NCI-H526 (cell line): ENCODE data around the gene METTL16.
"Not testable (repeated sequence)": the region's sequence is repeated elsewhere in the genome, so short reads cannot be mapped to it uniquely, and the experiment has no call there.

Experiments used
- DNase-seq, 2 experiments: peaks; one replicate each; lab custom pipeline; 2025; lab: John Stamatoyannopoulos, UW

Gene METTL16

DNA sequence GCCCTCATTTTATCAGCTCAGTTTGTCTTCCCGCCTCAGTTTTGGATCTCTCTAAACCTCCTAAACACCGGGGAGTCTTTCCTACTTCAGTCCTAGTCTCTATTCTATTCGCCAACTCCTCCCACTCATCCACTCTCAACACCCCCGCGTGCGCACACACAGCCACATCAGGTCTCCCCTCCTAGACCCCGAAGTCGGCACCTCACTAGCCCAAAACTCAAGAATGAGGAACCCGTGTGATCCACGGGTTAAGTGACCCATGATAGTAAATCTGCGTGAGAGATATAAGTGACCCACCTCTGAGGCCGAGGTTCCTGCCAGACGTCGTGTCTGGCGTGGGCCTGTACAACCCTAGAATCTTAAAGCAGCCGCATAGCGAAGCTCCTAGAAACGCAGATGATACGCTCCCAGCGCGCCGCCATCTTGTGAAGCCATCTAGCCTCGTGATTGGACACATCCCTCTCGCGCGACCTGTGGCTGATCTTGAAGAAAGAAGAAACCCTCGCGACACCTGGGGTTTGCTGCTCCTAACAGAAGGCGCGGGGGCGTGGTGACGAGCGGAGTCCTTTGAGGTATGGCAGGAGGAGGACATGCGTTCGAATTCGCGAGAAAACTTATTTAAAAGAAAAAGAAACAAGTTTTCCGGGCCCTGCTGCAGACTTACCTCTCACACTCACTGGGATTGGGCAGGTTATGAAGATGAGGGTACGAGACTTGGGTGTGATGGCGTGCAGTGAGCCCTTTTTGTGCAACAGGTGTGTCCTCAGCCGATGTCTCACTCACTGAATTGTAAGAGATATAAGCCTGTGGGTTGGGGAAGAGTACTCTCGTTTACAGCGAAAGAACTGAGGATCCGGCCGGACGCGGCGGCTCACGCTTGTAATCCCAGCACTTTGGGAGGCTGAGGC lies at the start of gene METTL16:
Gene METTL16, minus strand, starts transcription at position 427 of the 908 bp plus-strand sequence. CDS start 9,557 bp downstream, outside the sequence.
- DNase-seq: peak; percentile 97 to 98

GRCh38 chr17:2560658-2561057 lies 49.0 kb upstream of the METTL16 start:
- DNase-seq: no peak

DNA sequence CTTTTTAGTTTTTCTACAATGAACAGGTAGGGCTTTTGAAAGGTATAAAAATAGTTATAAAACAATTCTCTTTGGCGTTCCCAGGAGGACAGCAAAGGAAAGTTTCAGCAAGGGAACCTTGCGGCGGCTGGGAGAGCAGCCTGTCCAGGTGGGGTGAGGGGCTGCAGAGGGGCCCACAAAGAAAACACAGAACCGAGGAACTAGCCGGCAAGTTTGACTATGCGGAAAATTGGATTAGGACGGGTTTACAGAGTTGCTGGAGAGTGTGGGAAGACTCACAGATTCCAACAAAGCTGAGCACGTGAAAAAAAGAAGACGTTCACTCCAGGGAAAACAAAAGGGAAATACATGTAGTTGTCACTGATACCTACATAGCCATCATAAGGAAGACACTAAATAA lies 40.2 kb upstream of the METTL16 start:
- DNase-seq: no peak

GRCh38 chr17:2551493-2551892 lies 39.8 kb upstream of the METTL16 start:
- DNase-seq: no peak

DNA sequence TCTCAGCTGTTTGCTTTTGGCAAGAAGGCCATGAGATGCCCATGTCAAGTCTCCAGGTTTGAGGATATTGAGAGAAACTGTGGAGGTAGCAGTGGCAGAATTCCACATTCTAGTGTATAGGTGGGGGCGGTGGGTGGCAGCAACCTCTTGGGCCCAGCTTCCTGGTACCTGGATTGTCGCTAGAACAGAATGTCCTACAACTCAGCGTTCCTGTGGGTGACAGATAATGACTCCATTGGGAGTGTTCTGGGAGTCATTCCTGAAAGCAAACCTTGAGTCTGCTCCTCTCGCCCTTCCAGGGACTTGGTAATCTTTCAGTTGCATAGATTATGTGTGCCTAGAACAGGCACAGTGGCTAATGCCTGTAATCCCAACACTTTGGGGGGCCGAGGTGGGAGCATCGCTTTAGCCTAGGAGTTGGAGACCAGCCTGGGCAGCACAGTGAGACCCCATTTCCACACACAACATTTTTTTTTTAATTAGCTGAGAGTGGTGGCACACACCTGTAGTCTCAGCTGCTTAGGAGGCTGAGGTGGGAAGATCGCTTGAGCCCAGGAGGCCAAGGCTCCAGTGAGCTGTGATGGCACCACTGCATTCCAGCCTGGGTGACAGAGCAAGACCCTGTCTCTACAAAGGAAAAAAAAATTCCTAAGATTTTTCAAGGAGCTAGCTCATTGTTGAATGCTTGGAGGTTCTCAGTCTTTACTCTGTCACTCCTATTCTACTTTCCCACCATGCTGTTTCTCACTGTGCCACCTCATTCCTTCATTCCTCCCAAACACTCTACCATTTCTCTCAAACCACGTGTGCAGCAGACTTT lies 37.9 kb upstream of the METTL16 start:
- DNase-seq: no peak

DNA sequence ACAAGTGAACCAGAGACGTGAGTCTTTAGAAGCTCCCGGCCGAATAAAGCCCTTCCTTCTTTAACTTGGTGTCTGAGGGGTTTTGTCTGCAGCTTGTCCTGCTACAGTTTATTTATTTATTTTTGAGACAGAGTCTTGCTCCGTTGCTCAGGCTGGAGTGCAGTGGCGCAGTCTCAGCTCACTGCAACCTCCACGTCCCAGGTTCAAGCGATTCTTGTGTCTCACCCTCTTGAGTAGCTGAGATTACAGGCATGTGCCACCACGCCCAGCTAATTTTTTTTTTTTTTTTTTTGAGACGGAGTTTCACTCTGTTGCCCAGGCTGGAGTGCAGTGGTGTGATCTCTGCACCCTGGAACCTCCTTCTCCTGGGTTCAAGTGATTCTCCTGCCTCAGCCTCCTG lies 36.3 kb upstream of the METTL16 start:
- DNase-seq: not testable (repeated sequence)

- no peak for DNase-seq
Observed at GRCh38 chr17:2547176-2547575, 35.5 kb upstream of the METTL16 start.

- no peak for DNase-seq
Observed at GRCh38 chr17:2545393-2545792, 33.7 kb upstream of the METTL16 start.

DNA sequence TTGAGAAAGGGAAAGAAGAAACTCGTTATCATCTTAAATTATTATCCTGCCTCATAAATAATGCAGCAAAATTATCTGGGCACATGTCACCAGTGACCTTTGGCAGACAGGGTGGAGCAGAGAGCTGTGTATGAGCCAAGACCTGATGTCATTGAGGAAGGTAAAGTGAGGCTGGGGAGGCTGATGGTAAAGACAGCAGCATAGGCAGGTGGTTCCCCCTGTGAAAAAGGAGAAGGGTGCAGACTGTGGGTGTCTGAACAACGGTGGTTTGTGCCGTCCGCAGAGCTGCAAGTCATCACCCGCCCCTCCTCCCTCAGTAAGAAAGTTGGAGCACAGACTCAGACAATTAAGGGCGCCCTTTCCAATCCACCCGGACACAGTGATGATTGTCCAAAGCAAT lies 30.8 kb upstream of the METTL16 start:
- DNase-seq: no peak

DNA sequence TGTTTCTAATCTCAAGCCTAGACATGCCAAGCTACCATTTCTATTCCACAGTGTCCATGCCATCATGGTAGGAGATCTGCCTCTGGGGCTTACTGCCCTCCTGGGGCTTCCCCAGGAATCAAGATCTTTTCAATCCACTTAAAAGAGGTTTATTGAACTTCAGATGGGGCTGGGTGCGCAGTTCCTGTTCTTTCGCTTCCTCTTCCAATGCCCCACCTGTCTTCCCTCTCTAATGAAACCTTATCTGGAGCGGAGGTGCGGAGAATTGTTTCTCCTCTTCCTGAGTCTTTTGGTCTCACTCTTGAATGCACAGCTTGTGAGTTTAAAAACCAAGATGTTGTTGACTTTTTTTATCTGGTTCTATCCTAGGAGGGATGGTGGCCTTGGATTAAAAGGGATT lies 30.4 kb upstream of the METTL16 start:
- no peak for DNase-seq

DNA sequence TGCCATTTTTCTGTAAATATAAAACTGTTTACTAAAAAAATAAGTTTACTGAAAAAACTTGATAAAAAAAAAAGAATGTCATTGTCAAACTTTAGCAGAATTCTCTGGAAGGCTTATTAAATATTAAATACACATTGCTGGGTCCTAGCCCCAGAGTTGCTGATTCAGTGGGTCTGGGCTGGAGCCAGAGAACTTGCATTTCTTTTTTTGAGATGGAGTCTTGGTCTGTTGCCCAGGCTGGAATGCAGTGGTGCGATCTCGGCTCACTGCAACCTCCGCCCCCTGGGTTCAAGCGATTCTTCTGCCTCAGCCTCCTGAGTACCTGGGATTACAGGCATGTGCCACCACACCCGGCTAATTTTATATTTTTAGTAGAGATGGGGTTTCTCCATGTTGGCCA lies 25.9 kb upstream of the METTL16 start:
- DNase-seq: not testable (repeated sequence)

- DNase-seq: no peak
Observed at GRCh38 chr17:2532146-2532720, 20.5 kb upstream of the METTL16 start.

- not testable (repeated sequence) for DNase-seq
Observed at GRCh38 chr17:2531243-2531954, 19.7 kb upstream of the METTL16 start.

- DNase-seq: not testable (repeated sequence)
Observed at GRCh38 chr17:2521775-2522410, 10.2 kb upstream of the METTL16 start.

DNA sequence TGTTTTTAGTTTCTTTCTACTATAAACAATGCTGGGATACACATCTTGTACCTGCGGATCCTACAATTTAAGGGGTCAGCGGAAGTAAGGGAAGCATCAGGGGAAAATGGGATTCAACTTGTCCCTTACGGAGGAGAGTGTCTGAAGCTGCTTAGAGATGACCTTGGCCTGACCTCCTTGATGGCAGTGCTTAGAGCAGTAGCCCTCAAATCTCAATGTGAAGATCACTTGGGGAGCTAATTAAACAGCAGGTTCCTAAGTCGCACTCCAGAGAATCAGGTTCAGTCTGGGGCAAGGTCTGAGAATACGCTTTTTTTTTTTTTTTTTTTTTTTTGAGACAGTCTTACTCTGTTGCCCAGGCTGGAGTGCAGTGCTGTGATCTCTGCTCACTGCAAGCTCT lies 9.6 kb upstream of the METTL16 start:
- no peak for DNase-seq

GRCh38 chr17:2517539-2517938 lies 5.9 kb upstream of the METTL16 start:
- DNase-seq: no peak

DNA sequence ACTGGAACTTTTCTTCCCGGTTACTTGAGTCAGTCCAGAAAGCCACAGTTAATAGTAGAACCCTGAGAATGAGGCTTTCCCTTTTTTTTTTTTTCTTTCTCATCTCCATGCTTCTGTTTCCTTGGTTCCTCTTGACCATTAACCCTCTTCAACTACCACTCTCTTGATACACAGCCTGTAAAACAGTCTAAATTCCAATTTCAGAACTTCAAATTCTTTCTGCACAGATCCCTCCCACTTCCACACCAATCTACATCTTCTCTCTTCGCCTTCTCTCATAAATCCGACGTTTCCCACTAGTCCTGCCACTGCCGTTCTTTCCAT lies 588 bp downstream of the METTL16 start:
- DNase-seq: no peak

DNA sequence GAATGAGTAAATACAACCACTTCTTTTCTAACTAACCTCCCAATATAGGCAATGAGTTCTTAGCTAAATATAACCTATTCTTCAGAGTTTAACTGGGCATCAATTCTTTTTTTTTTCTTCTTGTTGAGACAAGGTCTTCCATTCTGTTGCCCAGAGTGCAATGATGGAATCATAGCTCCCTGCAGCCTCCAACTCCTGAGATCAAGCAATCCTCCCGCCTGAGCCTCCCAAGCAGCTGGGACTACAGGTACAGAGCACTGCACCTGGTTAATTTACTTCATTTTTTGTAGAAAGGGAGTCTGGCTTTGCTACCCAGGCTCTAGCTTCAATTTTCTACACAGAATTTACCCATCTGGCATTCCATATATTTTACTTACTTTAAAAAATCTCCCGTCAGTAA lies 1.1 kb downstream of the METTL16 start:
- no peak for DNase-seq

- DNase-seq: no peak
Observed at GRCh38 chr17:2508035-2508434, 3.7 kb downstream of the METTL16 start.

DNA sequence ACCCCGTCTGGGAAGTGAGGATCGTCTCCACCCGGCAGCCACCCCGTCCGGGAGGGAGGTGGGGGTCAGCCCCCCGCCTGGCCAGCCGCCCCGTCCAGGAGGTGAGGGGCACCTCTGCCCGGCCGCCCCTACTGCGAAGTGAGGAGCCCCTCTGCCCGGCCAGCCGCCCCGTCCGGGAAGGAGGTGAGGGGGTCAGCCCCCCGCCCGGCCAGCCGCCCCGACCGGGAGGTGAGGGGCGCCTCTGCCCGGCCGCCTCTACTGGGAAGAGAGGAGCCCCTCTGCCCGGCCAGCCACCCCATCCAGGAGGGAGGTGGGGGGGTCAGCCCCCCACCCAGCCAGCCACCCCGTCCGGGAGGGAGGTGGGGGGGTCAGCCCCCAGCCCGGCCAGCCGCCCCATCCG lies 4.7 kb downstream of the METTL16 start:
- DNase-seq: not testable (repeated sequence)

- DNase-seq: no peak
Observed at GRCh38 chr17:2503627-2504026, 8.1 kb downstream of the METTL16 start.
